H9 (cell line): ENCODE results near the gene MECR. TPM values are rescaled to one million over a fixed set of nuclear protein-coding genes. Genes with fewer than 3 reads are reported as not detected.

ENCODE experiments used
- DNase-seq: peaks from one replicate; pipeline ENCODE4 v3.0.0-alpha.2; 2017
- H2AFZ ChIP-seq: one replicate; pipeline ENCODE4 v1.6.1; 2013; ENCODE audit warnings: mild to moderate bottlenecking, low read length, control low read depth, moderate library complexity
- H2AK5ac ChIP-seq: 2 replicates; pipeline ENCODE4 v1.6.1; 2013; ENCODE audit warnings: low read length, control low read depth, mixed read lengths; ENCODE audit not compliant: insufficient read length
- H2BK120ac ChIP-seq: one replicate; pipeline ENCODE4 v1.6.1; 2013; ENCODE audit warnings: low read depth, mild to moderate bottlenecking, low read length, control low read depth, inconsistent platforms; ENCODE audit not compliant: poor library complexity, severe bottlenecking
- H2BK12ac ChIP-seq: 2 replicates; pipeline ENCODE4 v1.6.1; 2013; ENCODE audit warnings: low read length, control low read depth, mixed read lengths, low read depth; ENCODE audit not compliant: insufficient read length
- H2BK15ac ChIP-seq: 2 replicates; pipeline ENCODE4 v1.6.1; 2013; ENCODE audit warnings: low read depth, low read length, control low read depth
- H2BK20ac ChIP-seq: one replicate; pipeline ENCODE4 v1.6.1; 2013; ENCODE audit warnings: low read depth, mild to moderate bottlenecking, low read length, control low read depth, inconsistent platforms; ENCODE audit not compliant: poor library complexity, severe bottlenecking
- H2BK5ac ChIP-seq: 2 replicates; pipeline ENCODE4 v1.6.1; 2013; ENCODE audit warnings: low read length, control low read depth, mixed read lengths; ENCODE audit not compliant: insufficient read length
- H3K14ac ChIP-seq: 2 replicates; pipeline ENCODE4 v1.6.1; 2013; ENCODE audit warnings: low read length, control low read depth; ENCODE audit not compliant: insufficient read depth
- H3K18ac ChIP-seq: 2 replicates; pipeline ENCODE4 v1.6.1; 2013; ENCODE audit warnings: low read depth, mild to moderate bottlenecking, mixed read lengths, low read length, control low read depth; ENCODE audit not compliant: insufficient read length
- H3K23ac ChIP-seq: 2 replicates; pipeline ENCODE4 v1.6.1; 2013; ENCODE audit warnings: low read length, control low read depth, mixed read lengths, low read depth; ENCODE audit not compliant: insufficient read length
- H3K23me2 ChIP-seq: 2 replicates; pipeline ENCODE4 v1.6.1; 2013; ENCODE audit warnings: low read depth, mild to moderate bottlenecking, mixed read lengths, low read length, control low read depth; ENCODE audit not compliant: insufficient read length, poor library complexity, severe bottlenecking
- H3K27ac ChIP-seq: 2 replicates; pipeline ENCODE4 v1.5.1; 2013; ENCODE audit warnings: low read length, control low read depth, mixed read lengths, low read depth; ENCODE audit not compliant: insufficient read length
- H3K27me3 ChIP-seq: 2 replicates; pipeline ENCODE4 v1.6.1; 2013; ENCODE audit warnings: low read length, control low read depth, inconsistent platforms; ENCODE audit not compliant: insufficient read depth
- H3K4ac ChIP-seq: 2 replicates; pipeline ENCODE4 v1.6.1; 2013; ENCODE audit warnings: low read depth, mild to moderate bottlenecking, control low read depth, inconsistent platforms, low read length, moderate library complexity
- H3K4me1 ChIP-seq: 2 replicates; pipeline ENCODE4 v1.6.1; 2013; ENCODE audit warnings: low read length, control low read depth, inconsistent platforms; ENCODE audit not compliant: insufficient read depth
- H3K4me2 ChIP-seq: 2 replicates; pipeline ENCODE4 v1.6.1; 2013; ENCODE audit warnings: low read length, control low read depth, mixed read lengths; ENCODE audit not compliant: insufficient read length, insufficient read depth
- H3K56ac ChIP-seq: 2 replicates; pipeline ENCODE4 v1.6.1; 2013; ENCODE audit warnings: low read depth, mild to moderate bottlenecking, mixed read lengths, low read length, control low read depth; ENCODE audit not compliant: insufficient read length
- H3K79me1 ChIP-seq: 2 replicates; pipeline ENCODE4 v1.6.1; 2013; ENCODE audit warnings: low read depth, mild to moderate bottlenecking, moderate library complexity, low read length, control low read depth, inconsistent platforms; ENCODE audit not compliant: insufficient read depth, poor library complexity, severe bottlenecking
- H3K79me2 ChIP-seq: 2 replicates; pipeline ENCODE4 v1.6.1; 2013; ENCODE audit warnings: low read length, control low read depth, inconsistent platforms; ENCODE audit not compliant: insufficient read depth
- H3K9ac ChIP-seq: 2 replicates; pipeline ENCODE4 v1.6.1; 2013; ENCODE audit warnings: low read length, control low read depth, mixed read lengths; ENCODE audit not compliant: insufficient read length; ENCODE audit errors: extremely low read depth
- H3K9me3 ChIP-seq: one replicate; pipeline ENCODE4 v1.6.1; 2013; ENCODE audit warnings: low read depth, low read length, inconsistent platforms; ENCODE audit not compliant: control insufficient read depth
- H3T11ph ChIP-seq: one replicate; pipeline ENCODE4 v1.6.1; 2013; ENCODE audit warnings: mild to moderate bottlenecking, low read length, control low read depth, inconsistent platforms
- H4K20me1 ChIP-seq: one replicate; pipeline ENCODE4 v1.6.1; 2013; ENCODE audit not compliant: control insufficient read depth, insufficient read length, insufficient read depth
- H4K5ac ChIP-seq: 2 replicates; pipeline ENCODE4 v1.6.1; 2013; ENCODE audit warnings: low read depth, mild to moderate bottlenecking, mixed read lengths, low read length, control low read depth; ENCODE audit not compliant: insufficient read length
- H4K8ac ChIP-seq: replicated peaks from 2 replicates; pipeline ENCODE4 v1.6.1; 2013; ENCODE audit warnings: low read length, control low read depth, mixed read lengths, low read depth; ENCODE audit not compliant: insufficient read length
- H4K91ac ChIP-seq: 2 replicates; pipeline ENCODE4 v1.6.1; 2013; ENCODE audit warnings: low read depth, mild to moderate bottlenecking, moderate library complexity, mixed read lengths, low read length, control low read depth; ENCODE audit not compliant: insufficient read length
- H3K27ac Mint-ChIP-seq, 3 experiments: 2 replicates in 2 of 3; 3 replicates in 1 of 3; pipeline ENCODE4 v1.8.0; 2020 to 2021; ENCODE audit warnings: mixed read lengths in 3 of 3, mild to moderate bottlenecking in 1 of 3, moderate library complexity in 1 of 3
- H3K27me3 Mint-ChIP-seq: 2 replicates; pipeline ENCODE4 v1.8.0; 2021; ENCODE audit warnings: low read depth, mild to moderate bottlenecking, moderate library complexity, mixed read lengths
- H3K36me3 Mint-ChIP-seq, 3 experiments: 2 replicates in 2 of 3; 3 replicates in 1 of 3; pipeline ENCODE4 v1.8.0; 2020 to 2021; ENCODE audit warnings: low read depth in 3 of 3, mixed read lengths in 3 of 3; ENCODE audit not compliant: insufficient read depth in 1 of 3
- H3K4me1 Mint-ChIP-seq, 2 experiments: 2 replicates each; pipeline ENCODE4 v1.8.0; 2020; ENCODE audit warnings: mixed read lengths in 2 of 2
- H3K4me3 Mint-ChIP-seq, 2 experiments: 2 replicates in 1 of 2; 3 replicates in 1 of 2; pipeline ENCODE4 v1.8.0; 2020 to 2021; ENCODE audit warnings: mild to moderate bottlenecking in 2 of 2, mixed read lengths in 2 of 2, moderate library complexity in 1 of 2
- H3K9me3 Mint-ChIP-seq, 2 experiments: 2 replicates in 1 of 2; 3 replicates in 1 of 2; pipeline ENCODE4 v1.8.0; 2020; ENCODE audit warnings: mild to moderate bottlenecking in 2 of 2, mixed read lengths in 2 of 2, moderate library complexity in 1 of 2
- CTCF ChIP-seq: fragments of 200-600 bp; sonication (generic); conservative IDR thresholded peaks from 3 replicates; pipeline ENCODE4 v1.8.0; 2021; ENCODE audit warnings: antibody characterized with exemption, mild to moderate bottlenecking
- WGBS: extraction: QIAGEN DNeasy Blood & Tissue Kit; methylation state at CpG from one replicate; pipeline ENCODE4 v1.1.7; 2013; ENCODE audit warnings: missing lambda C conversion rate, low lambda C conversion rate, mixed read lengths; ENCODE audit not compliant: insufficient read length; ENCODE audit errors: extremely low coverage; 5-methylcytosine and 5-hydroxymethylcytosine counted together
- total RNA-seq: library from RNA; stranded (reverse); gene quantifications from 2 replicates; pipeline ENCODE4 v1.2.1, GENCODE V29; 2021

MECR gene
- total RNA-seq, 1 experiment from 2014 or later, result 30.9 TPM

GRCh38 chr1:29144178-29144577 is 86.6 kb downstream of the MECR start:
- no peak overlapping the region for H2BK20ac ChIP-seq
- H3K4me1 ChIP-seq, result no peaks in the 10 kb centered on the region
- H2BK120ac ChIP-seq, result no peak overlapping the region
- whole genome bisulfite sequencing, result no CpG with 5 or more reads among the region's 2 CpGs
- Mint-ChIP-seq H3K4me3 (no peak overlapping the region), H3K27ac (no peak overlapping the region), H3K9me3 (no peaks in the 10 kb centered on the region), H3K4me1 (no peaks in the 10 kb centered on the region; a peak in 1 of 4 replicates), H3K36me3 (peaks cover 33 to 64% (median 49%) of the 10 kb centered on the region in 3 experiments; a peak in 6 of 7 replicates), H3K27me3 (no peaks in the 10 kb centered on the region)
- no peak overlapping the region for H4K8ac ChIP-seq
- no peak overlapping the region for H3K4ac ChIP-seq
- no peak overlapping the region for H4K5ac ChIP-seq
- no peak for DNase-seq
- no peak overlapping the region for H3K23ac ChIP-seq
- no peak overlapping the region for H4K91ac ChIP-seq
- no peak overlapping the region for H3K9ac ChIP-seq
- no peaks in the 10 kb centered on the region for H3K27me3 ChIP-seq
- H2BK15ac ChIP-seq, result no peak overlapping the region
- H3K23me2 ChIP-seq, result no peaks in the 10 kb centered on the region
- no peak overlapping the region for H2AK5ac ChIP-seq
- H3K4me2 ChIP-seq, result no peak overlapping the region
- no peaks in the 10 kb centered on the region for H3K79me1 ChIP-seq
- no peak overlapping the region for H3K56ac ChIP-seq
- H3K9me3 ChIP-seq, result no peaks in the 10 kb centered on the region
- no peak overlapping the region for H3K14ac ChIP-seq
- H3T11ph ChIP-seq, result no peak overlapping the region
- no peaks in the 10 kb centered on the region for H3K79me2 ChIP-seq
- no peak for TF ChIP-seq CTCF
- H2AFZ ChIP-seq, result no peak overlapping the region
- no peak overlapping the region for H3K18ac ChIP-seq
- no peak overlapping the region for H2BK12ac ChIP-seq
- peaks cover 3% of the 10 kb centered on the region for H4K20me1 ChIP-seq
- no peak overlapping the region for H3K27ac ChIP-seq
- H2BK5ac ChIP-seq, result no peak overlapping the region
